Left kidney (tissue), 2 donors: ENCODE measurements around the gene IKZF1. TPM values are rescaled to one million over a fixed set of nuclear protein-coding genes. Genes with fewer than 3 reads are reported as not detected.

Experiments
- DNase-seq: peaks from one replicate; pipeline ENCODE4 v3.0.0-alpha.2; 2013
- polyA plus RNA-seq: library from polyadenylated mRNA; unstranded; fragments of 120-200 nt; gene quantifications from one replicate; pipeline ENCODE4 v1.2.1, GENCODE V29; 2013; ENCODE audit not compliant: insufficient read length

The IKZF1 gene
- polyA plus RNA-seq, 1 donor = 1.3 TPM

- DNase-seq = no peak
Measured at GRCh38 chr7:50355817-50356178, 51.3 kb downstream of the IKZF1 start.

DNA sequence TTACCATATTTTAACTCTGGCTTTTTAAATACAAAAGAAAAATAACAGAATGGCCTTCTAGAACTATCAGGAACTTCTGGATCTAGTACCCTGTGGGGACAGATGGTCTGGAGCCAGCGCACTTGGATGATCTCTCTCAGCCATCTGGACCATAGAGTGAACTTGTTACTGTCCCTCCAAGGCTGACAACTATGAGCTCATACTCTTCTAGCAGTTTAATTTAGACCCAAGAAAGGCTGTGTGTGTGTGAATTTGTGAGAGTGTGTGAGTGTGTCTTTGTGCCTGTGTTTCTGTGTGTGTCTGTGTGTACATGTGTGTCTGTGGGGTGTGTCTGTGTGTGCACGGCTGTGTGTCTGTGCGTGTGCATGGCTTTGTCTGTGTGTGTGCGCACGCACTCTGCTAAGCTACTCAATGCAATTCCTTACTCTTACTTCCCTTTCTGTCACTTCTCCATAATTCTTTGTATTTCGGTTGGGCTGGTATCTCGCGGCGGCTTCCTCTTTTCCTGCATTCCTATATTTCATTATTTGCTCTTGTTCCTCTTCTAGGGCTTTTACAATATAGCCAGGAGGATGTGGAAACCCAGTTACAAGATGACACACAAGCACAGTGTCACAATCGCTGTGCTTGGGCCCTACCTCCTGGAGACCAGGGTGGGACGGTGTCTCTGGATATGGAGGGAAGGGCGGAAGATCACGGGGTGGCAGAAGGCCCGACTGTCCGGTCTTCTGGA is 51.9 kb downstream of the IKZF1 start:
- DNase-seq = no peak

DNA sequence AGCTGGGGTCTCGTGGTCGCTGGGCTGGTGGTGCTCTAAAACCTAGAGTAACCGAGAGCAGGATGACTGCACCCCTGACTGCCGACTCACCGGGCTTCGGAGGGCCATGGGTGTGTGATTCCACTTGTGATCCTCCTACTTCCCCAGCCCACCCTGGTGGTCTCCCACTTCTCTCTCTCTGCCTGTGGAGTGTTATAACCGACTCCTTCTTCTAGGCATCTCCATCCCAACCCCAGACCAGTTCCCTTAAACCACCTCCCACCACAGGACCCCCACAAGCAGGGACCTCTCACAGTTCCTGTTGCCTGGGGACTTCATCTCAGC is 52.4 kb downstream of the IKZF1 start:
- no peak for DNase-seq

- no peak for DNase-seq
Measured at GRCh38 chr7:50357426-50357825, 52.9 kb downstream of the IKZF1 start.

- DNase-seq = no peak
Measured at GRCh38 chr7:50358041-50358705, 53.7 kb downstream of the IKZF1 start.

DNA sequence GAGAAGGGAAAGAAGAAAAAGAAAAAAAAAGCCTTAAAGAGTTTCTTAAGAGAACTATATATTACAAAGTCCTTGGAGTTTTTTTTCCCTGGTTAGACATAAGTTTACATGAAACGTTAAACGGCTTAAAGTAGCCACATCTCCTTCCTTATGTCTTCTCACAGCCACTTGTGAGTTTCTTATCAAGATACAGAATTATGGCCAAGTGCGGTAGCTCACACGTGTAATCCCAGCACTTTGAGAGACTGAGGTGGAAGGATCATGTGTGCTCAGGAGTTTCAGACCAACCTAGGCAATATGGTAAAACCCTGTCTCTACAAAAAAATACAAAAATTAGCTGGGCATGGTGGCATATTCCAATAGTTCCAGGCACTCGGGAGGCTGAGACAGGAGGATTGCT is 54.3 kb downstream of the IKZF1 start:
- DNase-seq = no peak

GRCh38 chr7:50359258-50359994 is 54.9 kb downstream of the IKZF1 start:
- no peak for DNase-seq

GRCh38 chr7:50359995-50360925 is 55.7 kb downstream of the IKZF1 start:
- DNase-seq = no peak

- no peak for DNase-seq
Measured at GRCh38 chr7:50362142-50362541, 57.6 kb downstream of the IKZF1 start.

GRCh38 chr7:50362712-50363282 is 58.3 kb downstream of the IKZF1 start:
- DNase-seq = no peak

- DNase-seq = no peak
Measured at GRCh38 chr7:50363327-50364060, 59.0 kb downstream of the IKZF1 start.

DNA sequence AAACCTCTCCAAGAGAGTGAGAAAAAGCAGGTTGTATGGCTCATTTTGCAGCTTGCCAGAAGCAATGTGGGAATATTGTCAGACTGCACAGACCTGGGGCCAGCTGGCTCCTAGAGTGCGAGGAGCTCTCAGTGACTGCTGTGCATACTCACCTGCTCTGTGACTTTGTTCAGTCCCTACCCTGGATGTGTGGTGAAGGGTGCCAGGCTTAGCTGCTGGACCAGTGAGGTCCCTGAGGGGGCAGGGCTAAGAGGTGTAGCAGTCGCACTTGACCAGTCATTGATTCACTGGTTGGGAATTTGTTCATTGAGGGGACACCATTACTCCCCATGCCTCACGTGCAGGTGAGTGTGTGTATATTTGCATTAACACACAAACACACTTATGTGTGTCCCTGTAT is 60.1 kb downstream of the IKZF1 start:
- no peak for DNase-seq

- DNase-seq = no peak
Measured at GRCh38 chr7:50366311-50366710, 61.8 kb downstream of the IKZF1 start.

- no peak for DNase-seq
Measured at GRCh38 chr7:50367100-50367499, 62.6 kb downstream of the IKZF1 start.

GRCh38 chr7:50367570-50367969 is 63.1 kb downstream of the IKZF1 start:
- no peak for DNase-seq

DNA sequence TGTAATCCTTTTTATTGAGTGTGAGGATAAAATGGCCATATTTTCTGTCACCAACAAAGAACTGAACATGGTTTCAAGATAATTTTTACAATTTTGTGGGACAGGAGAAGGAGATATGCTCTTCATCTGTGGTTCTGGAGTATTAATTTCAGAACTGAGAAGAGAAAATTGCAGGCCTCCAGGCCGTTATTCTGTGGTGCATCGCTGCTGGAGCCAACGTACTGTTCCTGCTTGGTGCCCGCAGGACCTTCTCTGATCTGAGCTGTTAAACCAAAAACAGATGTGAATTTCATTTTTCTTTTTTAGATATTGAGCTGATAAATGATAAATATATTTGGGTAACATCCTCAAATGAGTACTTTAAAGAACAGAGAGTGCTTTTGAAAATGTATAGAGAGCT is 63.9 kb downstream of the IKZF1 start:
- DNase-seq = no peak

- DNase-seq = no peak
Measured at GRCh38 chr7:50369143-50370026, 64.9 kb downstream of the IKZF1 start.

- DNase-seq = no peak
Measured at GRCh38 chr7:50370884-50371283, 66.4 kb downstream of the IKZF1 start.

DNA sequence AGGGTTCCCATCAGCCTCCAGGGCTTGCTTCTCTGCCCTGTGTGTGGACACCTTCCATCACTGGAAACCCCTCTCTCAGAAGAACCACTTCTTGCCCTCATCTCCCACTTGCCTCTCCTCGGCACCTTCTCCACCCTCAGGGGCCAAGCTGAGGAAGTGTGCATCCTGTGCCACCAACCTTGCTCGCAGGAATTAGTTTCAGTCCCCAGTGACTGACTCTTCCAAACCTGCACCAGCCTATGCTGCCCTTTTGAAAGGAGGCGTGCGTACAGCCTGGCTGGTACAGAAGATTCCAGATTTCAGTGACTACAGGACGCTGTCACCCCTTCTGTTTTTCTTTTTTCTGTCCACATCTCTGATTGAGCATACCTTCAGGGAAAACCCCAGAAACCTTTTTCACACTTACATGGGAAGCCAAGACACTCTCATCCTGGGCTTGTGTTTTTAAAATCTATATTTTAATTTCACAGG is 67.1 kb downstream of the IKZF1 start:
- DNase-seq = no peak

- no peak for DNase-seq
Measured at GRCh38 chr7:50372923-50373322, 68.4 kb downstream of the IKZF1 start.
